Measurements from ENCODE around the gene CDH4. TPM values are rescaled to one million over a fixed set of nuclear protein-coding genes. Genes with fewer than 3 reads are reported as not detected.

Gene CDH4
- total and polyA plus RNA-seq, 12 donors: 0.04 to 0.25 (median 0.08) TPM; not detected in 5

GRCh38 chr20:61802721-61803311, 550.8 kb downstream of the CDH4 start:
- no peak for DNase-seq
- H3K9me3 ChIP-seq: no peaks in the 10 kb centered on the region
- peaks cover 0 to 4% (median 0%) of the 10 kb centered on the region in 9 donors for H3K4me1 ChIP-seq
- H3K27me3 ChIP-seq: peaks cover 0 to 92% (median 74%) of the 10 kb centered on the region in 7 donors
- 78 to 82% methylated on average over 36 of the region's 36 CpGs for WGBS, 2 donors
- no peak overlapping the region for H3K4me3 ChIP-seq
- intact Hi-C loops (cut with DNase I): loop anchor here in 1 of 10 donors (5.0 kb wide), 1 partner anchor 376 kb away; no protein-coding TSS in a partner anchor
- no peak for ATAC-seq
- no peak for TF ChIP-seq CTCF (IDR thresholded peaks at IDR 0.05)
- H3K36me3 ChIP-seq: no peaks in the 10 kb centered on the region
- H3K27ac ChIP-seq: no peak overlapping the region

GRCh38 chr20:61803416-61803914, 551.4 kb downstream of the CDH4 start:
- DNase-seq: no peak
- H3K4me1 ChIP-seq: peaks cover 0 to 4% (median 0%) of the 10 kb centered on the region in 9 donors
- peaks cover 0 to 94% (median 76%) of the 10 kb centered on the region in 7 donors for H3K27me3 ChIP-seq
- H3K27ac ChIP-seq: no peak overlapping the region
- peak overlapping the region in 1 of 10 donors; percentile 5 for H3K4me3 ChIP-seq
- no peaks in the 10 kb centered on the region for H3K36me3 ChIP-seq
- no peak for ATAC-seq
- H3K9me3 ChIP-seq: no peaks in the 10 kb centered on the region
- intact Hi-C loops (cut with DNase I): loop anchor here in 1 of 10 donors (5.0 kb wide), 1 partner anchor 376 kb away; no protein-coding TSS in a partner anchor
- 20 to 23% methylated on average over 19 of the region's 19 CpGs for WGBS, 2 donors
- no peak for TF ChIP-seq CTCF (IDR thresholded peaks at IDR 0.05)

GRCh38 chr20:61803915-61804751, 552.1 kb downstream of the CDH4 start:
- H3K4me1 ChIP-seq: peaks cover 0 to 4% (median 0%) of the 10 kb centered on the region in 9 donors
- no peak overlapping the region for H3K27ac ChIP-seq
- 38% methylated on average over 27 of the region's 27 CpGs for WGBS, 2 donors
- intact Hi-C loops (cut with DNase I): loop anchor here in 1 of 10 donors (5.0 kb wide), 1 partner anchor 377 kb away; no protein-coding TSS in a partner anchor
- no peaks in the 10 kb centered on the region for H3K36me3 ChIP-seq
- peaks cover 0 to 97% (median 75%) of the 10 kb centered on the region in 7 donors for H3K27me3 ChIP-seq
- ATAC-seq (no peak), DNase-seq (no peak)
- no peak for TF ChIP-seq CTCF (IDR thresholded peaks at IDR 0.05)
- no peaks in the 10 kb centered on the region for H3K9me3 ChIP-seq
- peak overlapping the region in 1 of 10 donors; percentile 5 for H3K4me3 ChIP-seq

- peaks cover 0 to 94% (median 74%) of the 10 kb centered on the region in 7 donors for H3K27me3 ChIP-seq
- intact Hi-C loops (cut with DNase I): loop anchor here in 1 of 10 donors (5.0 kb wide), 1 partner anchor 378 kb away; no protein-coding TSS in a partner anchor
- WGBS, 2 donors: 87 to 89% methylated on average over 13 of the region's 13 CpGs
- H3K4me3 ChIP-seq: no peak overlapping the region
- peaks cover 0 to 4% (median 0%) of the 10 kb centered on the region in 9 donors for H3K4me1 ChIP-seq
- no peak for TF ChIP-seq CTCF (IDR thresholded peaks at IDR 0.05)
- ATAC-seq (no peak), DNase-seq (no peak)
- H3K27ac ChIP-seq: no peak overlapping the region
- no peaks in the 10 kb centered on the region for H3K36me3 ChIP-seq
- H3K9me3 ChIP-seq: no peaks in the 10 kb centered on the region
These were observed 552.8 kb downstream of the CDH4 start for GRCh38 chr20:61804752-61805295.

Data from heart right ventricle (tissue), 16 donors.